NB4 (cell line): ENCODE results near the gene CCDC152.

Source experiments
- CTCF ChIP-seq: IDR thresholded peaks from one replicate; pipeline ENCODE4 v1.5.1; 2012; ENCODE audit warnings: low read depth, low read length
- MAX ChIP-seq: IDR thresholded peaks from 2 replicates; pipeline ENCODE4 v1.6.1; 2011; ENCODE audit warnings: low read depth, low read length
- POLR2A ChIP-seq: IDR thresholded peaks from 2 replicates; pipeline ENCODE4 v1.6.1; 2011; ENCODE audit warnings: mild to moderate bottlenecking; ENCODE audit not compliant: insufficient read length; ENCODE audit errors: extremely low read depth

DNA sequence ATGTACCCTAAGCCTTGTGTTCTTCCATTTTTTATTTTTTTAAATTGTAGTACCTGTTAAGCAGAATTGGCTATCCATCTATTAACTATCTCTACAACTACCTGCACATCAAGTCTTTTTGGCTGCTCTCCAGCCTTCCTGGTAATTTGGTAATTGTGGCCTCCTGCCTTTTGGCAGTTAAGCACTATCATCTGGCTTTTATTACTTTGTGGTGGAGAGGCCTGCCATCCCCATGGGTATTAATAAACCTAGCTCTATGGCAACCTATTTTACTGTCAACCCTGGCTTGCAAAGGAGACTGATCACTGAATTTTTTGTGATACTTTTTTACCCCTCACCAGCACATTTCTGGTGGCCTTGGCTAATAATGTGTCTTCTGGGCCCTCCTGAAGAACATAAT, 34.5 kb downstream of the CCDC152 start:
- TF ChIP-seq CTCF, result no peak
- TF ChIP-seq POLR2A, result no peak
- no peak for TF ChIP-seq MAX
